HUES6 (cell line): Measurements from ENCODE around the gene USF3.

Experiments
- H3K27ac ChIP-seq: 2 replicates; pipeline ENCODE4 v1.7.0; 2013; ENCODE audit warnings: low read depth, mild to moderate bottlenecking, low read length, inconsistent platforms
- H3K27me3 ChIP-seq: 2 replicates; pipeline ENCODE4 v1.6.1; 2013; ENCODE audit warnings: low read length; ENCODE audit not compliant: control insufficient read depth, insufficient read depth
- H3K36me3 ChIP-seq: 2 replicates; pipeline ENCODE4 v1.6.1; 2013; ENCODE audit warnings: low read length; ENCODE audit not compliant: control insufficient read depth, insufficient read depth
- H3K4me1 ChIP-seq: 2 replicates; pipeline ENCODE4 v1.6.1; 2013; ENCODE audit warnings: low read length; ENCODE audit not compliant: control insufficient read depth, insufficient read depth
- H3K4me3 ChIP-seq: 2 replicates; pipeline ENCODE4 v1.5.1; 2013; ENCODE audit warnings: low read depth, low read length
- H3K9ac ChIP-seq: one replicate; pipeline ENCODE4 v1.6.1; 2013; ENCODE audit warnings: mild to moderate bottlenecking, low read length
- H3K9me3 ChIP-seq: 2 replicates; pipeline ENCODE4 v1.6.1; 2013; ENCODE audit warnings: low read depth, low read length; ENCODE audit not compliant: control insufficient read depth, insufficient read depth

Gene USF3

GRCh38 chr3:113629584-113630421, 66.6 kb downstream of the USF3 start:
- no peak overlapping the region for H3K4me3 ChIP-seq
- no peaks in the 10 kb centered on the region; the same call in 1 of the 2 replicates for H3K27me3 ChIP-seq
- no peak overlapping the region for H3K9ac ChIP-seq
- H3K36me3 ChIP-seq = no peaks in the 10 kb centered on the region
- no peaks in the 10 kb centered on the region for H3K9me3 ChIP-seq
- H3K4me1 ChIP-seq = no peaks in the 10 kb centered on the region
- no peak overlapping the region for H3K27ac ChIP-seq

- H3K4me1 ChIP-seq = no peaks in the 10 kb centered on the region
- H3K4me3 ChIP-seq = no peak overlapping the region
- H3K27me3 ChIP-seq = peaks cover 8% of the 10 kb centered on the region
- H3K9me3 ChIP-seq = no peaks in the 10 kb centered on the region
- H3K27ac ChIP-seq = no peak overlapping the region
- no peak overlapping the region for H3K9ac ChIP-seq
- no peaks in the 10 kb centered on the region for H3K36me3 ChIP-seq
Measured at GRCh38 chr3:113628788-113629187, 67.7 kb downstream of the USF3 start.

GRCh38 chr3:113628316-113628715, 68.1 kb downstream of the USF3 start:
- Histone ChIP-seq H3K27ac (no peak overlapping the region), H3K9me3 (no peaks in the 10 kb centered on the region), H3K36me3 (no peaks in the 10 kb centered on the region), H3K9ac (no peak overlapping the region), H3K4me1 (no peaks in the 10 kb centered on the region), H3K4me3 (no peak overlapping the region), H3K27me3 (peaks cover 12% of the 10 kb centered on the region)

- H3K9ac ChIP-seq = no peak overlapping the region
- H3K4me3 ChIP-seq = no peak overlapping the region
- peaks cover 12% of the 10 kb centered on the region for H3K27me3 ChIP-seq
- H3K27ac ChIP-seq = no peak overlapping the region
- no peaks in the 10 kb centered on the region for H3K4me1 ChIP-seq
- no peaks in the 10 kb centered on the region for H3K9me3 ChIP-seq
- H3K36me3 ChIP-seq = no peaks in the 10 kb centered on the region
Measured at GRCh38 chr3:113626503-113627371, 69.7 kb downstream of the USF3 start.

GRCh38 chr3:113625834-113626233, 70.6 kb downstream of the USF3 start:
- H3K9ac ChIP-seq = no peak overlapping the region
- no peak overlapping the region for H3K27ac ChIP-seq
- H3K4me1 ChIP-seq = no peaks in the 10 kb centered on the region
- H3K27me3 ChIP-seq = peaks cover 12% of the 10 kb centered on the region
- no peaks in the 10 kb centered on the region for H3K36me3 ChIP-seq
- H3K9me3 ChIP-seq = no peaks in the 10 kb centered on the region
- no peak overlapping the region for H3K4me3 ChIP-seq

GRCh38 chr3:113623811-113624210, 72.6 kb downstream of the USF3 start:
- Histone ChIP-seq H3K4me3 (no peak overlapping the region), H3K9me3 (no peaks in the 10 kb centered on the region), H3K9ac (no peak overlapping the region), H3K4me1 (no peaks in the 10 kb centered on the region), H3K27ac (no peak overlapping the region), H3K36me3 (no peaks in the 10 kb centered on the region), H3K27me3 (peaks cover 12% of the 10 kb centered on the region)

GRCh38 chr3:113623324-113623723, 73.1 kb downstream of the USF3 start:
- no peaks in the 10 kb centered on the region for H3K4me1 ChIP-seq
- H3K27ac ChIP-seq = no peak overlapping the region
- no peaks in the 10 kb centered on the region for H3K9me3 ChIP-seq
- H3K4me3 ChIP-seq = no peak overlapping the region
- H3K27me3 ChIP-seq = peaks cover 12% of the 10 kb centered on the region
- H3K36me3 ChIP-seq = no peaks in the 10 kb centered on the region
- H3K9ac ChIP-seq = no peak overlapping the region

- H3K9me3 ChIP-seq = no peaks in the 10 kb centered on the region
- no peaks in the 10 kb centered on the region for H3K4me1 ChIP-seq
- H3K4me3 ChIP-seq = no peak overlapping the region
- peaks cover 12% of the 10 kb centered on the region for H3K27me3 ChIP-seq
- no peak overlapping the region for H3K9ac ChIP-seq
- no peak overlapping the region for H3K27ac ChIP-seq
- H3K36me3 ChIP-seq = no peaks in the 10 kb centered on the region
Measured at GRCh38 chr3:113620091-113620490, 76.4 kb downstream of the USF3 start.

GRCh38 chr3:113617726-113618125, 78.7 kb downstream of the USF3 start:
- no peak overlapping the region for H3K4me3 ChIP-seq
- no peaks in the 10 kb centered on the region for H3K4me1 ChIP-seq
- no peaks in the 10 kb centered on the region for H3K36me3 ChIP-seq
- no peaks in the 10 kb centered on the region for H3K9me3 ChIP-seq
- no peak overlapping the region for H3K9ac ChIP-seq
- no peaks in the 10 kb centered on the region for H3K27me3 ChIP-seq
- no peak overlapping the region for H3K27ac ChIP-seq

- H3K27ac ChIP-seq = no peak overlapping the region
- H3K36me3 ChIP-seq = no peaks in the 10 kb centered on the region
- no peak overlapping the region for H3K4me3 ChIP-seq
- no peaks in the 10 kb centered on the region for H3K9me3 ChIP-seq
- no peaks in the 10 kb centered on the region for H3K4me1 ChIP-seq
- no peaks in the 10 kb centered on the region for H3K27me3 ChIP-seq
- H3K9ac ChIP-seq = no peak overlapping the region
Measured at GRCh38 chr3:113615976-113616375, 80.5 kb downstream of the USF3 start.

- Histone ChIP-seq H3K27ac (no peak overlapping the region), H3K9ac (no peak overlapping the region), H3K4me3 (no peak overlapping the region), H3K4me1 (no peaks in the 10 kb centered on the region), H3K9me3 (no peaks in the 10 kb centered on the region), H3K27me3 (no peaks in the 10 kb centered on the region), H3K36me3 (no peaks in the 10 kb centered on the region)
Measured at GRCh38 chr3:113614402-113614801, 82.0 kb downstream of the USF3 start.
